H9 (cell line): ENCODE results near the gene ZNF618. TPM values are rescaled to one million over a fixed set of nuclear protein-coding genes. Genes with fewer than 3 reads are reported as not detected.

Experiments
- DNase-seq: peaks from one replicate; pipeline ENCODE4 v3.0.0-alpha.2; 2017
- H2AFZ ChIP-seq: one replicate; pipeline ENCODE4 v1.6.1; 2013; ENCODE audit warnings: mild to moderate bottlenecking, low read length, control low read depth, moderate library complexity
- H2AK5ac ChIP-seq: 2 replicates; pipeline ENCODE4 v1.6.1; 2013; ENCODE audit warnings: low read length, control low read depth, mixed read lengths; ENCODE audit not compliant: insufficient read length
- H2BK120ac ChIP-seq: one replicate; pipeline ENCODE4 v1.6.1; 2013; ENCODE audit warnings: low read depth, mild to moderate bottlenecking, low read length, control low read depth, inconsistent platforms; ENCODE audit not compliant: poor library complexity, severe bottlenecking
- H2BK12ac ChIP-seq: 2 replicates; pipeline ENCODE4 v1.6.1; 2013; ENCODE audit warnings: low read length, control low read depth, mixed read lengths, low read depth; ENCODE audit not compliant: insufficient read length
- H2BK15ac ChIP-seq: 2 replicates; pipeline ENCODE4 v1.6.1; 2013; ENCODE audit warnings: low read depth, low read length, control low read depth
- H2BK20ac ChIP-seq: one replicate; pipeline ENCODE4 v1.6.1; 2013; ENCODE audit warnings: low read depth, mild to moderate bottlenecking, low read length, control low read depth, inconsistent platforms; ENCODE audit not compliant: poor library complexity, severe bottlenecking
- H2BK5ac ChIP-seq: 2 replicates; pipeline ENCODE4 v1.6.1; 2013; ENCODE audit warnings: low read length, control low read depth, mixed read lengths; ENCODE audit not compliant: insufficient read length
- H3K14ac ChIP-seq: 2 replicates; pipeline ENCODE4 v1.6.1; 2013; ENCODE audit warnings: low read length, control low read depth; ENCODE audit not compliant: insufficient read depth
- H3K18ac ChIP-seq: 2 replicates; pipeline ENCODE4 v1.6.1; 2013; ENCODE audit warnings: low read depth, mild to moderate bottlenecking, mixed read lengths, low read length, control low read depth; ENCODE audit not compliant: insufficient read length
- H3K23ac ChIP-seq: 2 replicates; pipeline ENCODE4 v1.6.1; 2013; ENCODE audit warnings: low read length, control low read depth, mixed read lengths, low read depth; ENCODE audit not compliant: insufficient read length
- H3K23me2 ChIP-seq: 2 replicates; pipeline ENCODE4 v1.6.1; 2013; ENCODE audit warnings: low read depth, mild to moderate bottlenecking, mixed read lengths, low read length, control low read depth; ENCODE audit not compliant: insufficient read length, poor library complexity, severe bottlenecking
- H3K27ac ChIP-seq: 2 replicates; pipeline ENCODE4 v1.5.1; 2013; ENCODE audit warnings: low read length, control low read depth, mixed read lengths, low read depth; ENCODE audit not compliant: insufficient read length
- H3K27me3 ChIP-seq: 2 replicates; pipeline ENCODE4 v1.6.1; 2013; ENCODE audit warnings: low read length, control low read depth, inconsistent platforms; ENCODE audit not compliant: insufficient read depth
- H3K4ac ChIP-seq: 2 replicates; pipeline ENCODE4 v1.6.1; 2013; ENCODE audit warnings: low read depth, mild to moderate bottlenecking, control low read depth, inconsistent platforms, low read length, moderate library complexity
- H3K4me1 ChIP-seq: 2 replicates; pipeline ENCODE4 v1.6.1; 2013; ENCODE audit warnings: low read length, control low read depth, inconsistent platforms; ENCODE audit not compliant: insufficient read depth
- H3K4me2 ChIP-seq: 2 replicates; pipeline ENCODE4 v1.6.1; 2013; ENCODE audit warnings: low read length, control low read depth, mixed read lengths; ENCODE audit not compliant: insufficient read length, insufficient read depth
- H3K56ac ChIP-seq: 2 replicates; pipeline ENCODE4 v1.6.1; 2013; ENCODE audit warnings: low read depth, mild to moderate bottlenecking, mixed read lengths, low read length, control low read depth; ENCODE audit not compliant: insufficient read length
- H3K79me1 ChIP-seq: 2 replicates; pipeline ENCODE4 v1.6.1; 2013; ENCODE audit warnings: low read depth, mild to moderate bottlenecking, moderate library complexity, low read length, control low read depth, inconsistent platforms; ENCODE audit not compliant: insufficient read depth, poor library complexity, severe bottlenecking
- H3K79me2 ChIP-seq: 2 replicates; pipeline ENCODE4 v1.6.1; 2013; ENCODE audit warnings: low read length, control low read depth, inconsistent platforms; ENCODE audit not compliant: insufficient read depth
- H3K9ac ChIP-seq: 2 replicates; pipeline ENCODE4 v1.6.1; 2013; ENCODE audit warnings: low read length, control low read depth, mixed read lengths; ENCODE audit not compliant: insufficient read length; ENCODE audit errors: extremely low read depth
- H3K9me3 ChIP-seq: one replicate; pipeline ENCODE4 v1.6.1; 2013; ENCODE audit warnings: low read depth, low read length, inconsistent platforms; ENCODE audit not compliant: control insufficient read depth
- H3T11ph ChIP-seq: one replicate; pipeline ENCODE4 v1.6.1; 2013; ENCODE audit warnings: mild to moderate bottlenecking, low read length, control low read depth, inconsistent platforms
- H4K20me1 ChIP-seq: one replicate; pipeline ENCODE4 v1.6.1; 2013; ENCODE audit not compliant: control insufficient read depth, insufficient read length, insufficient read depth
- H4K5ac ChIP-seq: 2 replicates; pipeline ENCODE4 v1.6.1; 2013; ENCODE audit warnings: low read depth, mild to moderate bottlenecking, mixed read lengths, low read length, control low read depth; ENCODE audit not compliant: insufficient read length
- H4K8ac ChIP-seq: replicated peaks from 2 replicates; pipeline ENCODE4 v1.6.1; 2013; ENCODE audit warnings: low read length, control low read depth, mixed read lengths, low read depth; ENCODE audit not compliant: insufficient read length
- H4K91ac ChIP-seq: 2 replicates; pipeline ENCODE4 v1.6.1; 2013; ENCODE audit warnings: low read depth, mild to moderate bottlenecking, moderate library complexity, mixed read lengths, low read length, control low read depth; ENCODE audit not compliant: insufficient read length
- H3K27ac Mint-ChIP-seq, 3 experiments: 2 replicates in 2 of 3; 3 replicates in 1 of 3; pipeline ENCODE4 v1.8.0; 2020 to 2021; ENCODE audit warnings: mixed read lengths in 3 of 3, mild to moderate bottlenecking in 1 of 3, moderate library complexity in 1 of 3
- H3K27me3 Mint-ChIP-seq: 2 replicates; pipeline ENCODE4 v1.8.0; 2021; ENCODE audit warnings: low read depth, mild to moderate bottlenecking, moderate library complexity, mixed read lengths
- H3K36me3 Mint-ChIP-seq, 3 experiments: 2 replicates in 2 of 3; 3 replicates in 1 of 3; pipeline ENCODE4 v1.8.0; 2020 to 2021; ENCODE audit warnings: low read depth in 3 of 3, mixed read lengths in 3 of 3; ENCODE audit not compliant: insufficient read depth in 1 of 3
- H3K4me1 Mint-ChIP-seq, 2 experiments: 2 replicates each; pipeline ENCODE4 v1.8.0; 2020; ENCODE audit warnings: mixed read lengths in 2 of 2
- H3K4me3 Mint-ChIP-seq, 2 experiments: 2 replicates in 1 of 2; 3 replicates in 1 of 2; pipeline ENCODE4 v1.8.0; 2020 to 2021; ENCODE audit warnings: mild to moderate bottlenecking in 2 of 2, mixed read lengths in 2 of 2, moderate library complexity in 1 of 2
- H3K9me3 Mint-ChIP-seq, 2 experiments: 2 replicates in 1 of 2; 3 replicates in 1 of 2; pipeline ENCODE4 v1.8.0; 2020; ENCODE audit warnings: mild to moderate bottlenecking in 2 of 2, mixed read lengths in 2 of 2, moderate library complexity in 1 of 2
- CTCF ChIP-seq: fragments of 200-600 bp; sonication (generic); conservative IDR thresholded peaks from 3 replicates; pipeline ENCODE4 v1.8.0; 2021; ENCODE audit warnings: antibody characterized with exemption, mild to moderate bottlenecking
- WGBS: extraction: QIAGEN DNeasy Blood & Tissue Kit; methylation state at CpG from one replicate; pipeline ENCODE4 v1.1.7; 2013; ENCODE audit warnings: missing lambda C conversion rate, low lambda C conversion rate, mixed read lengths; ENCODE audit not compliant: insufficient read length; ENCODE audit errors: extremely low coverage; 5-methylcytosine and 5-hydroxymethylcytosine counted together
- total RNA-seq: library from RNA; stranded (reverse); gene quantifications from 2 replicates; pipeline ENCODE4 v1.2.1, GENCODE V29; 2021

Gene ZNF618
- total RNA-seq, 1 experiment from 2014 or later = 13.6 TPM

DNA sequence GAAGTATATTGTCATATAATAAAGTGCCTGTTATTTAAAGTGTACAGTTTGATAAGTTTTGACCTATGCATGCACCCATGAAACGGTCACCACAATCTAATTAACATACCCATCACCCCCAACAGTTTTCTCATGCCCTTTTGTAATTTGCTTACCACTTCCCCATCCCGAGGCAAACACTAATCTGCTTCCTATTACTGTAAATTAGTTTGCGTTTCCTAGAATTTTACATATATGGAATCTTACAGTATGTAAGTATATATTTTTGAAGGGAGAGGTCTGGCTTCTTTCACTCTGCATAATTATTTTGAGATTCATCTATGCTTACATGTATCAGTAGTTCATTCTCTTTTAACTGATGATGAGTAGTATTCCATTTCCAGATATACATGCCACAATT is 145.5 kb downstream of the ZNF618 start:
- H2BK12ac ChIP-seq = no peak overlapping the region
- H2AFZ ChIP-seq = no peak overlapping the region
- H3K27me3 ChIP-seq = no peaks in the 10 kb centered on the region
- H3K9me3 ChIP-seq = no peaks in the 10 kb centered on the region
- no peak overlapping the region for H2BK20ac ChIP-seq
- no peaks in the 10 kb centered on the region for H3K79me1 ChIP-seq
- Mint-ChIP-seq H3K27me3 (no peaks in the 10 kb centered on the region; the same call in 1 of the 2 replicates), H3K4me1 (peaks cover 7% of the 10 kb centered on the region in 2 experiments), H3K36me3 (peaks cover 40 to 50% (median 43%) of the 10 kb centered on the region in 3 experiments), H3K27ac (no peak overlapping the region), H3K4me3 (no peak overlapping the region), H3K9me3 (peaks cover 18 to 20% of the 10 kb centered on the region in 2 experiments)
- no peak overlapping the region for H3T11ph ChIP-seq
- H2BK5ac ChIP-seq = no peak overlapping the region
- H4K20me1 ChIP-seq = no peaks in the 10 kb centered on the region
- WGBS = no CpG with 5 or more reads among the region's 3 CpGs
- no peaks in the 10 kb centered on the region for H3K79me2 ChIP-seq
- DNase-seq = no peak
- no peak overlapping the region for H3K14ac ChIP-seq
- H3K27ac ChIP-seq = no peak overlapping the region
- H4K5ac ChIP-seq = no peak overlapping the region
- no peak overlapping the region for H4K8ac ChIP-seq
- H3K4me2 ChIP-seq = no peak overlapping the region
- no peak overlapping the region for H3K18ac ChIP-seq
- H3K4me1 ChIP-seq = no peaks in the 10 kb centered on the region
- H3K56ac ChIP-seq = no peak overlapping the region
- no peak for TF ChIP-seq CTCF
- no peak overlapping the region for H2BK120ac ChIP-seq
- no peak overlapping the region for H2BK15ac ChIP-seq
- no peak overlapping the region for H2AK5ac ChIP-seq
- H3K23me2 ChIP-seq = no peaks in the 10 kb centered on the region
- H3K9ac ChIP-seq = no peak overlapping the region
- H4K91ac ChIP-seq = no peak overlapping the region
- H3K23ac ChIP-seq = no peak overlapping the region
- H3K4ac ChIP-seq = no peak overlapping the region
